GM12878 (cell line): ENCODE measurements around the gene CD79A. TPM values are rescaled to one million over a fixed set of nuclear protein-coding genes. Genes with fewer than 3 reads are reported as not detected.

ENCODE experiments used
- ATAC-seq: fragments of 200-7000 bp; cut with Tn5 transposase; 3 replicates; pipeline ENCODE4 v1.9.1; 2020; ENCODE audit warnings: mild to moderate bottlenecking, moderate library complexity
- BruUV-seq: library from RNA; stranded (reverse); fragments of 400-500 nt; replicated peaks from 2 replicates; lab custom pipeline; 2021; lab: Mats Ljungman, UMichigan
- CTCF ChIA-PET: fragments of 300-600 bp; sonication (Branson Sonifier 250); formaldehyde crosslinking; extraction: SDS; loops from one replicate; lab custom pipeline; 2021; ENCODE audit warnings: inconsistent platforms; lab: Yijun Ruan, JAX
- POLR2A ChIA-PET: fragments of 350-600 bp; formaldehyde crosslinking; extraction: SDS; loops from one replicate; lab custom pipeline; 2021; ENCODE audit warnings: inconsistent platforms; lab: Charles Lee
- RAD21 ChIA-PET: fragments of 300-600 bp; sonication (Branson Sonifier 250); formaldehyde crosslinking; loops from one replicate; lab custom pipeline; 2023; ENCODE audit warnings: antibody characterized with exemption; ENCODE audit not compliant: unreplicated experiment; lab: Charles Lee
- SMC1A ChIA-PET: fragments of 300-600 bp; sonication (Branson Sonifier 250); formaldehyde crosslinking; loops from one replicate; lab custom pipeline; 2023; ENCODE audit not compliant: unreplicated experiment, uncharacterized antibody; lab: Charles Lee
- DNase-seq: peaks from one replicate; pipeline ENCODE4 v3.0.0-alpha.2; 2011; ENCODE audit warnings: low read depth, low spot score
- FAIRE-seq: peaks from 3 replicates; lab custom pipeline; 2011; peaks lifted over from hg19 to GRCh38; lab: Jason Lieb, UNC
- H2AFZ ChIP-seq: 2 replicates; pipeline ENCODE4 v1.6.0; 2011; ENCODE audit warnings: low read depth, low read length, control low read depth; ENCODE audit not compliant: control insufficient read depth
- H3K27ac ChIP-seq: 2 replicates; pipeline ENCODE4 v1.5.1; 2011; ENCODE audit warnings: control low read depth; ENCODE audit not compliant: control insufficient read depth, insufficient read depth
- H3K27me3 ChIP-seq, 2 experiments: replicated peaks in 1 of 2; 2 replicates each; pipeline versions ENCODE4 v1.6.0 to v1.6.1; 2011; ENCODE audit warnings: low read length in 1 of 2; ENCODE audit not compliant: control insufficient read depth in 2 of 2, insufficient read depth in 2 of 2
- H3K36me3 ChIP-seq, 2 experiments: 2 replicates each; pipeline ENCODE4 v1.5.1; 2011; ENCODE audit warnings: low read length in 1 of 2; ENCODE audit not compliant: control insufficient read depth in 2 of 2, insufficient read depth in 2 of 2
- H3K4me1 ChIP-seq: 2 replicates; pipeline ENCODE4 v1.6.1; 2011; ENCODE audit warnings: mild to moderate bottlenecking, low read length, moderate library complexity, mixed read lengths; ENCODE audit not compliant: control insufficient read depth, insufficient read depth
- H3K4me2 ChIP-seq: 2 replicates; pipeline ENCODE4 v1.6.0; 2011; ENCODE audit warnings: control low read depth; ENCODE audit not compliant: control insufficient read depth, insufficient read depth
- H3K4me3 ChIP-seq: fragments of 200-600 bp; sonication (generic); 2 replicates; pipeline ENCODE4 v1.5.1; 2016
- H3K79me2 ChIP-seq: 2 replicates; pipeline ENCODE4 v1.6.0; 2011; ENCODE audit warnings: low read length; ENCODE audit not compliant: control insufficient read depth, insufficient read depth
- H3K9ac ChIP-seq: 2 replicates; pipeline ENCODE4 v1.8.0; 2011; ENCODE audit warnings: low read length, control low read depth, mixed read lengths; ENCODE audit not compliant: control insufficient read depth, insufficient read depth
- H3K9me3 ChIP-seq: replicated peaks from 3 replicates; pipeline ENCODE4 v1.5.1; 2011; ENCODE audit warnings: mild to moderate bottlenecking, low read length; ENCODE audit not compliant: control insufficient read depth, insufficient read depth
- H4K20me1 ChIP-seq: 2 replicates; pipeline ENCODE4 v1.6.0; 2011; ENCODE audit not compliant: control insufficient read depth, insufficient read depth
- CBFB ChIP-seq: IDR thresholded peaks from 2 replicates; pipeline ENCODE4 v1.6.1; 2016; ENCODE audit warnings: antibody characterized with exemption, low read depth
- CBX3 ChIP-seq: fragments of 200-600 bp; sonication (generic); IDR thresholded peaks from 2 replicates; pipeline ENCODE4 v1.6.1; 2016; ENCODE audit warnings: low read depth, borderline replicate concordance
- CUX1 ChIP-seq: IDR thresholded peaks from 2 replicates; pipeline ENCODE4 v1.6.1; 2012; ENCODE audit warnings: improper control_type of control experiment, low read depth, low read length; ENCODE audit not compliant: insufficient replicate concordance
- FOXK2 ChIP-seq: fragments of 450-650 bp; IDR thresholded peaks from 2 replicates; pipeline ENCODE4 v1.6.1; 2017; ENCODE audit warnings: mild to moderate bottlenecking, moderate library complexity
- GATAD2B ChIP-seq: fragments of 450-650 bp; conservative IDR thresholded peaks from 2 replicates; pipeline ENCODE4 v1.6.1; 2017; ENCODE audit warnings: low read depth, mild to moderate bottlenecking, moderate library complexity
- JUNB ChIP-seq: IDR thresholded peaks from 2 replicates; pipeline ENCODE4 v1.6.1; 2016; ENCODE audit warnings: antibody characterized with exemption, mild to moderate bottlenecking
- MEF2B ChIP-seq: fragments of 450-650 bp; IDR thresholded peaks from 2 replicates; pipeline ENCODE4 v1.6.1; 2018; ENCODE audit warnings: mild to moderate bottlenecking, moderate library complexity; ENCODE audit not compliant: partially characterized antibody, poor library complexity, severe bottlenecking
- MXI1 ChIP-seq: fragments of 150-350 bp; IDR thresholded peaks from 2 replicates; pipeline ENCODE4 v1.6.1; 2011; ENCODE audit warnings: low read depth, mild to moderate bottlenecking, inconsistent platforms, low read length, improper control_type of control experiment
- NBN ChIP-seq: fragments of 450-650 bp; IDR thresholded peaks from 2 replicates; pipeline ENCODE4 v1.6.1; 2016
- NFYA ChIP-seq: IDR thresholded peaks from 2 replicates; pipeline ENCODE4 v1.6.1; 2011; ENCODE audit warnings: low read depth, mild to moderate bottlenecking, low read length, improper control_type of control experiment, borderline replicate concordance
- RBBP5 ChIP-seq: fragments of 200-600 bp; sonication (generic); conservative IDR thresholded peaks from 2 replicates; pipeline ENCODE4 v1.6.1; 2016
- RUNX3 ChIP-seq: IDR thresholded peaks from 2 replicates; pipeline ENCODE4 v1.6.1; 2012; ENCODE audit warnings: low read length, inconsistent platforms
- SP1 ChIP-seq: IDR thresholded peaks from one replicate; pipeline ENCODE4 v1.6.1; 2011; ENCODE audit warnings: low read depth, low read length
- WGBS: methylation state at CpG from one replicate; pipeline ENCODE4 v1.1.6; 2016; ENCODE audit warnings: low lambda C conversion rate; ENCODE audit not compliant: insufficient replicate concordance, insufficient coverage; ENCODE audit errors: missing lambda C conversion rate; 5-methylcytosine and 5-hydroxymethylcytosine counted together
- in situ Hi-C: fragments of 300-500 bp; cut with MboI; formaldehyde crosslinking; loops from 9 replicates; pipeline ENCODE4 v1.14.3; 2018; ENCODE audit warnings: mixed read lengths
- intact Hi-C: fragments of 100-400 bp; cut with micrococcal nuclease; formaldehyde crosslinking; loops from one replicate; pipeline ENCODE4 v1.14.2; 2022; ENCODE audit not compliant: unreplicated experiment
- polyA plus RNA-seq, 11 experiments: library from polyadenylated mRNA; depleted of rRNA in 4 of 11; unstranded in 6 of 11; stranded (reverse) in 5 of 11; fragments of >200 nt; fragmentation: Nextera tagmentation in 4 of 11; fragmentation: Illumina TruSeq in 1 of 11; extraction: Ambion mirVana in 4 of 11; extraction: Trizol in 1 of 11; gene quantifications; 1 replicate in 1 of 11; 2 replicates in 10 of 11; pipeline versions ENCODE4 v1.2.1 to v1.2.3, GENCODE V29; 2011 to 2016; ENCODE audit warnings: inconsistent platforms in 2 of 11, missing spikeins in 2 of 11, low read depth in 1 of 11
- total RNA-seq, 4 experiments: library from RNA; depleted of rRNA in 3 of 4; stranded (reverse); fragments of >200 nt in 3 of 4; fragmentation: Illumina TruSeq in 1 of 4; extraction: Trizol in 1 of 4; gene quantifications; 2 replicates each; pipeline versions ENCODE4 v1.2.1 to v1.2.3, GENCODE V29; 2013 to 2021

Gene CD79A
- total and polyA plus RNA-seq, 10 of the 15 experiments (the other 5 are each of a cell fraction or from before 2014, with no cell fraction given): 38.8 to 414 (median 282) TPM

DNA sequence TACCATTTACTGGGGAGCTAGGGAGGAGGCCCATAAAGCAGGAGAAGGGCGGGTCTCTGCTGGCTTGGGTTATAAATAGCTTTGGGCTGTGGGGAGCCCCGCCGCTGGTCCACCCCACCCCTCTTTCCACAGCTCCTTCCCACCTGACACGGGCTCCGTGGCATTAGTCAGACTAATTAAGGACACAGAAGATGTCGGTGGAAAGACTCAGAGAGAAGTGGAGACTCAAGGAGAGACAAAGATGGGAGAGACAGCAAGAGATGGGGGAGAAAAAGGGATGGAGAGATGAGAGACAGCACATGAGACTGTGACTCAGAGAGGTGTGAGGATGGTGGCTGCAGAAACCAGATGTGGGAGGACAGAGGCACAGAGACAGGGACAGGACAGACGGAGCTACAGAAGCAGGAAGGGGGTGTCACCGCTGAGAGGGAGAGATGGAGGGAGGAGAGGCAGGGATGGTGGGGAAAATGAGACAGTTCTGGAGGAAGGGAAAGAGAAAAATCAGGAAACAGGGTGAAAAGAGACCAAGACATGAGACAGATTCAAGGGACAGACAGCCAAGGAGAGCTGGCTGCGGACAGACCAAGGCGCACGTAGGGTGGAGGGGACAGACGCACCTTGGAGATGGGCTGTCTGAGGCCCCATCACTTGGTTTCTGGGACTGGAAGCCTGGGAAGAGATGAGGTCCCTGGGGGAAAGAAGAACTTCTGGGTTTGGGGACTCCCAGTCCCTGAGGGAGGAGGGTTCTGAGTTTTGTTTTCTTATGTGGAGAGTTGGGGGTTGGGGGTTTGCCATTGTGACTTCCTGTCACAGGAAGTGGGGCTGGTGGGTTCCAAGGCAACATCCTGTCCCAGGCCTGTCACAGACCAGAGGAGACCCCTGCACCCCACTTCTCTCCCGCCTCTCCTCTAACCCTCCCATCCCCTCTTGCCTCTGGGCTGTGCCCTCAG is 10.0 kb downstream of the CD79A start:
- Histone ChIP-seq H3K9me3 (no peaks in the 10 kb centered on the region), H3K27ac (peak overlapping the region; percentile 95), H3K27me3 (no peaks in the 10 kb centered on the region), H2AFZ (no peak overlapping the region), H3K4me3 (peak overlapping the region; percentile 70), H3K79me2 (peaks cover 56% of the 10 kb centered on the region), H3K36me3 (peaks cover 15 to 18% of the 10 kb centered on the region in 2 experiments; a peak in 3 of 4 replicates), H3K4me2 (peak overlapping the region; percentile 100), H4K20me1 (no peaks in the 10 kb centered on the region), H3K4me1 (peaks cover 30% of the 10 kb centered on the region), H3K9ac (peak overlapping the region; percentile 83)
- TSS peak; percentile 56 for BruUV-seq
- CTCF ChIA-PET: interaction anchor here (1.0 to 10.8 kb wide), 9 partner anchors 13 to 92 kb away, joined by 3 to 136 read pairs (median 6); partner anchors contain the start of genes CD79A and RPS19
- in situ Hi-C loops: no loop called here
- SMC1A ChIA-PET: interaction anchor here (0.6 to 3.6 kb wide), 13 partner anchors 10 to 1593 kb away, joined by 3 to 37 read pairs (median 5); partner anchors contain the start of genes CD79A and RPS19
- ATAC-seq: peak; percentile 16
- no peak for DNase-seq
- peak; percentile 71 for FAIRE-seq
- RAD21 ChIA-PET: interaction anchor here (0.6 to 7.1 kb wide), 6 partner anchors 13 to 134 kb away, joined by 3 to 120 read pairs (median 12); partner anchors contain the start of genes CD79A and RPS19
- intact Hi-C loops: loop anchor here (2.0 kb wide), 1 partner anchor 48 kb away; no protein-coding TSS in a partner anchor
- POLR2A ChIA-PET: interaction anchor here (0.8 to 6.9 kb wide), 7 partner anchors 10 to 58 kb away, joined by 3 to 90 read pairs (median 17); partner anchors contain the start of genes CD79A, ERFL and RPS19
- 5% methylated on average over 13 of the region's 13 CpGs for WGBS
- peak; percentile 80 for TF ChIP-seq SP1
- TF ChIP-seq MXI1: peak; percentile 49; the same call in 1 of the 2 replicates
- no peak for TF ChIP-seq JUNB
- TF ChIP-seq GATAD2B: peak; percentile 58; the same call in 1 of the 2 replicates
- TF ChIP-seq NFYA: no peak
- peak; percentile 22; the same call in 1 of the 2 replicates for TF ChIP-seq CBFB
- peak; percentile 96 for TF ChIP-seq NBN
- TF ChIP-seq RBBP5: no peak
- peak; percentile 88 for TF ChIP-seq CUX1
- peak; percentile 98 for TF ChIP-seq MEF2B
- peak; percentile 68 for TF ChIP-seq RUNX3
- TF ChIP-seq CBX3: no peak
- no peak for TF ChIP-seq FOXK2
